22Rv1 (cell line): Measurements from ENCODE around the gene TIMM44.

Source experiments
- ZFX ChIP-seq: fragments of 450-650 bp; IDR thresholded peaks from 2 replicates; pipeline ENCODE4 v1.6.1; 2017; ENCODE audit warnings: antibody characterized with exemption, borderline replicate concordance
- TF ChIP-seq, protein P1 (sequence below): fragments of 450-650 bp; IDR thresholded peaks from 2 replicates; pipeline ENCODE4 v1.5.1; 2017; ENCODE audit warnings: mild to moderate bottlenecking

DNA sequence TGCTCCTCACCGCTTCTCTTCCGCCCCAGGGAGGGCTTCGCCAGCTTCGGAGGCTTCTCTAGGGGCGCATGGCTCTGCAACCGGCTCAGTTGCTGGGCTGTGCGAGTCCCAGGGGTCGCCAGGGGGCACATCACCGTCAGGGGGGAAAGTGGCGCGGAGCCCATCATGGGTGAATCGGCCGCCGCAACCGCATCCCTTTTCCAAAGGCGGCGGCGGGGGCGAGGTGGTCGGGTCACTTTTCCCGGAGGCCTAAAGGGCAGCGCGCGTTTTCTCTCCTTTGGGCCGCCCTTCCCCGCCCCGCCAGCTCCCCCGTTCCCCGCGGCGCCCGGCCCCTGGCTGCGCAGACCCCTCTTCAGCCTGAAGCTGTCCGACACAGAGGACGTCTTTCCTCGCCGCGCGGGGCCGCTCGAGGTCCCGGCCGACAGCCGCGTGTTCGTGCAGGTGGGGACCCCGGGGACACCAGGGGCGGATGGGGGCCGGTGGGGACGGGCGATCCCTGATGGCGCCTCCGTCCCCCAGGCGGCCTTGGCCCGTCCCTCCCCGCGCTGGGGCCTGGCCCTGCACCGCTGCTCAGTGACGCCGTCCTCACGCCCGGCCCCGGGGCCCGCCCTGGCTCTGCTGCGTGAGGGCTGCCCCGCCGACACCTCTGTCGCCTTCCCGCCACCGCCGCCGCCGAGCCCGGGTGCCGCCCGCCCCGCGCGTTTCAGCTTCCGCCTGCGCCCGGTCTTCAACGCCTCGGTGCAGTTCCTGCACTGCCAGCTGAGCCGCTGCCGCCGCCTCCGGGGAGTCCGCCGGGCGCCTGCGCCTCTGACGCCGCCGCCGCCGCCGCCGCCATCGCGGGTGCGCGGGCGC lies 27.1 kb downstream of the TIMM44 start:
- TF ChIP-seq, protein P1, sequence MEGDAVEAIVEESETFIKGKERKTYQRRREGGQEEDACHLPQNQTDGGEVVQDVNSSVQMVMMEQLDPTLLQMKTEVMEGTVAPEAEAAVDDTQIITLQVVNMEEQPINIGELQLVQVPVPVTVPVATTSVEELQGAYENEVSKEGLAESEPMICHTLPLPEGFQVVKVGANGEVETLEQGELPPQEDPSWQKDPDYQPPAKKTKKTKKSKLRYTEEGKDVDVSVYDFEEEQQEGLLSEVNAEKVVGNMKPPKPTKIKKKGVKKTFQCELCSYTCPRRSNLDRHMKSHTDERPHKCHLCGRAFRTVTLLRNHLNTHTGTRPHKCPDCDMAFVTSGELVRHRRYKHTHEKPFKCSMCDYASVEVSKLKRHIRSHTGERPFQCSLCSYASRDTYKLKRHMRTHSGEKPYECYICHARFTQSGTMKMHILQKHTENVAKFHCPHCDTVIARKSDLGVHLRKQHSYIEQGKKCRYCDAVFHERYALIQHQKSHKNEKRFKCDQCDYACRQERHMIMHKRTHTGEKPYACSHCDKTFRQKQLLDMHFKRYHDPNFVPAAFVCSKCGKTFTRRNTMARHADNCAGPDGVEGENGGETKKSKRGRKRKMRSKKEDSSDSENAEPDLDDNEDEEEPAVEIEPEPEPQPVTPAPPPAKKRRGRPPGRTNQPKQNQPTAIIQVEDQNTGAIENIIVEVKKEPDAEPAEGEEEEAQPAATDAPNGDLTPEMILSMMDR = peak; percentile 32
- TF ChIP-seq ZFX = no peak
